B cell (primary cell): ENCODE results near the gene LRRC10B. TPM values are rescaled to one million over a fixed set of nuclear protein-coding genes. Genes with fewer than 3 reads are reported as not detected.
A peak's percentile ranks its signal among the peaks of the same experiment; 100 is the strongest.

ENCODE experiments used
- ATAC-seq: fragments of 200-7000 bp; cut with Tn5 transposase; one replicate; pipeline ENCODE4 v1.10.0; 2021; ENCODE audit warnings: low read depth, mild to moderate bottlenecking, moderate number of reproducible peaks, moderate library complexity
- CTCF ChIA-PET: fragments of 350-600 bp; sonication (Branson Sonifier 250); formaldehyde crosslinking; loops from one replicate; lab custom pipeline; 2021; ENCODE audit warnings: antibody characterized with exemption, inconsistent platforms; lab: Charles Lee
- POLR2A ChIA-PET: fragments of 350-600 bp; sonication (Branson Sonifier 250); formaldehyde crosslinking; loops from one replicate; lab custom pipeline; 2021; ENCODE audit warnings: antibody characterized with exemption; lab: Charles Lee
- DNase-seq: peaks from one replicate; pipeline ENCODE4 v3.0.0; 2013
- H2AFZ ChIP-seq: 2 replicates; pipeline ENCODE4 v1.6.1; 2012; ENCODE audit warnings: mild to moderate bottlenecking, low read depth, low read length; ENCODE audit not compliant: insufficient read depth, poor library complexity, severe bottlenecking
- H3K27ac ChIP-seq, 2 donors: 1 replicate in 1 of 2; 2 replicates in 1 of 2; pipeline ENCODE4 v1.5.1; 2012 to 2013; ENCODE audit warnings: low read length in 2 of 2, mild to moderate bottlenecking in 2 of 2, moderate library complexity in 1 of 2
- H3K27me3 ChIP-seq, 4 experiments: fragments of 200-600 bp in 1 of 4; sonication (generic) in 1 of 4; replicated peaks in 1 of 4; 1 replicate in 2 of 4; 2 replicates in 2 of 4; pipeline versions ENCODE4 v1.6.1 to v1.7.0; 2013 to 2016; ENCODE audit warnings: low read length in 3 of 4, mild to moderate bottlenecking in 2 of 4, mixed read lengths in 1 of 4, moderate library complexity in 1 of 4; ENCODE audit not compliant: insufficient read depth in 4 of 4, control insufficient read depth in 3 of 4; ENCODE audit errors: control extremely low read depth in 1 of 4
- H3K36me3 ChIP-seq, 2 experiments: replicated peaks in 1 of 2; 1 replicate in 1 of 2; 2 replicates in 1 of 2; pipeline versions ENCODE4 v1.6.1 to v1.7.1; 2013; ENCODE audit warnings: low read length in 1 of 2; ENCODE audit not compliant: insufficient read depth in 2 of 2, control insufficient read depth in 1 of 2; ENCODE audit errors: control extremely low read depth in 1 of 2, extremely low read depth in 1 of 2
- H3K4me1 ChIP-seq, 2 donors: fragments of 200-600 bp in 1 of 2; sonication (generic) in 1 of 2; 1 replicate in 1 of 2; 2 replicates in 1 of 2; pipeline versions ENCODE4 v1.5.1 to v1.6.1; 2013 to 2017; ENCODE audit warnings: low read length in 2 of 2; ENCODE audit not compliant: control insufficient read depth in 2 of 2, insufficient read depth in 2 of 2
- H3K4me2 ChIP-seq: replicated peaks from 2 replicates; pipeline ENCODE3; 2012; ENCODE audit warnings: mild to moderate bottlenecking, low read depth, low read length; ENCODE audit not compliant: poor library complexity, severe bottlenecking
- H3K4me3 ChIP-seq, 5 experiments: fragments of 200-600 bp in 1 of 5; sonication (generic) in 1 of 5; 1 replicate in 3 of 5; 2 replicates in 2 of 5; pipeline versions ENCODE4 v1.5.1 to v1.7.0; 2011 to 2016; ENCODE audit warnings: low read length in 4 of 5, mild to moderate bottlenecking in 4 of 5, low read depth in 2 of 5, control low read depth in 1 of 5, moderate library complexity in 1 of 5; ENCODE audit not compliant: insufficient read depth in 1 of 5; ENCODE audit errors: control extremely low read depth in 1 of 5, extremely low read depth in 1 of 5
- H3K79me2 ChIP-seq: fragments of 200-600 bp; sonication (generic); one replicate; pipeline ENCODE4 v1.6.0; 2016; ENCODE audit warnings: low read length; ENCODE audit not compliant: control insufficient read depth, insufficient read depth
- H3K9ac ChIP-seq: fragments of 200-600 bp; sonication (generic); 2 replicates; pipeline ENCODE4 v1.6.1; 2017; ENCODE audit warnings: mild to moderate bottlenecking, low read length, moderate library complexity
- H3K9me3 ChIP-seq, 3 donors: one replicate each; pipeline versions ENCODE4 v1.6.1 to v1.7.1; 2013; ENCODE audit warnings: low read length in 2 of 3; ENCODE audit not compliant: control insufficient read depth in 2 of 3, insufficient read depth in 1 of 3; ENCODE audit errors: control extremely low read depth in 1 of 3
- H4K20me1 ChIP-seq: 2 replicates; pipeline ENCODE4 v1.6.0; 2012; ENCODE audit warnings: mild to moderate bottlenecking, low read length; ENCODE audit not compliant: insufficient read depth, control insufficient read depth, poor library complexity, severe bottlenecking
- H3K27ac Mint-ChIP-seq: one replicate; pipeline ENCODE4 v1.8.0; 2021; ENCODE audit warnings: mixed read lengths
- H3K27me3 Mint-ChIP-seq: one replicate; pipeline ENCODE4 v1.8.0; 2021; ENCODE audit warnings: mixed read lengths
- H3K4me1 Mint-ChIP-seq: one replicate; pipeline ENCODE4 v1.8.0; 2021; ENCODE audit warnings: mixed read lengths
- H3K4me3 Mint-ChIP-seq: one replicate; pipeline ENCODE4 v1.8.0; 2021; ENCODE audit warnings: mixed read lengths
- H3K9me3 Mint-ChIP-seq: one replicate; pipeline ENCODE4 v1.8.0; 2022; ENCODE audit warnings: mixed read lengths; ENCODE audit not compliant: insufficient read depth
- EZH2 ChIP-seq: IDR thresholded peaks from 2 replicates; pipeline ENCODE4 v1.6.1; 2012; ENCODE audit warnings: borderline replicate concordance, low read depth, mild to moderate bottlenecking, moderate library complexity, low read length; ENCODE audit not compliant: insufficient read depth, poor library complexity, severe bottlenecking
- WGBS: methylation state at CpG from one replicate; pipeline ENCODE4 v1.1.5; 2013; ENCODE audit warnings: missing lambda C conversion rate; ENCODE audit not compliant: insufficient coverage; 5-methylcytosine and 5-hydroxymethylcytosine counted together
- intact Hi-C: fragments of 100-400 bp; cut with micrococcal nuclease; formaldehyde crosslinking; loops from one replicate; pipeline ENCODE4 v1.10.0; 2022
- polyA minus RNA-seq: library from RNA; depleted of rRNA, polyadenylated mRNA; stranded (reverse); fragments of >200 nt; gene quantifications from 2 replicates; pipeline ENCODE4 v1.2.3, GENCODE V29; 2012
- polyA plus RNA-seq: library from polyadenylated mRNA; depleted of rRNA; stranded (reverse); fragments of >200 nt; gene quantifications from 2 replicates; pipeline ENCODE4 v1.2.3, GENCODE V29; 2012
- total RNA-seq, 2 donors: library from RNA; stranded (reverse); fragments of 120-200 nt in 1 of 2; gene quantifications; 1 replicate in 1 of 2; 2 replicates in 1 of 2; pipeline versions ENCODE4 v1.2.3 to v1.2.4, GENCODE V29; 2013 to 2022
- TF ChIP-seq, protein P1 (sequence below): fragments of 200-600 bp; IDR thresholded peaks from one replicate; pipeline ENCODE4 v1.8.0; 2022; ENCODE audit warnings: antibody characterized with exemption, mild to moderate bottlenecking

Gene LRRC10B
- total RNA-seq (not detected in 2 replicates), polyA plus RNA-seq (0.12 and 0.15 TPM in 2 replicates), polyA minus RNA-seq (0.29 TPM in 1 of 2 replicates, not detected in the other)
- total RNA-seq (2013): not detected

DNA sequence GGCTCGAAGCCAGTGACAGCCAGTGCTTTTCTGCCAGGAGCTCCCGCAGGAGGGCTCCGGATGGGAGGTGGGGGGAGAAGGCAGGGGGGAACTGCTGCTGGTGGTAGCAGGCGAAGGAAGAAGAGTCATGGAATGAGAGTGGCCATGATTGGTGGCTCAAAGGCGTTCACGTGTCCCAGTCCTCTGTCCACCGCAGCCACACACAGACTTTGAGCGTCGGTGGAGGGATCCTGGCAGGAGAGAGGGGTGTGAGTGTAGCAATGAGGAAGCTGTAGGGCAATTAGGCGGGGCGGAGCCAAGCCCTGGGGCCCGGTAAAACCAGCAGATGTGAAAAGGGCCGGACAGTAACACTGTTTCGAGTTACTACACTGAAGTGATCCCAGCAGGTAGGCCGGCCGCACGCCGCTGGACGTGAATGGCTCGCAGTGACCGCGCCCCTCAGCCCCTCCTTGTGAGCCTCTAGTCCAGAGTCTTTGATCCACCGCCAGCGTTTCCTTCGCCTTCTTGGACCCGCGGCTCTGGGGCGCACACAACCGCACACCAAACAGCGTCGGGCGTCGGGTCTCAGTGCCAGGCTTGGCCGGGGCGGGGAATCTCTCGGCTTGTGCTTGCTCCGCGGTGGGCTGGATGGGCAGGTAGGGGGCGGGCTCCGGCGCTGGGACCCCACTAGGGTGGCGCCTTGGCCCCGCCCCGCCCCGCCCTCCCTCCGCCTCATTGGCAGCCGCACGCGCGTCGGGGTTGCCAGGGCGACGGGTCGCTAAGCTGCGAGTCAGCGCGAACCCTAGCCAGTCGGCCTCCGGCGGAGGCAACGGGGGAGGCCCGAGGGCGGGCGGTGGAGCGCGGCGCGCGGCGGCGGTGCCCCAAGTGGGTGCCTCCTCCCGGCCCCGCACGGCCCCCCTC, at the start of gene LRRC10B:
Gene LRRC10B, plus strand, starts transcription at position 788 of the 900 bp plus-strand sequence. CDS start 250 bp downstream, outside the sequence.
- intact Hi-C loops: no loop called here
- Mint-ChIP-seq H3K27ac (no peak within 1 kb of the TSS), H3K9me3 (no peaks in the 10 kb centered on the region), H3K27me3 (peaks cover 40% of the 10 kb centered on the region), H3K4me1 (peaks cover 12% of the 10 kb centered on the region), H3K4me3 (peak within 1 kb of the TSS; percentile 82)
- TF ChIP-seq EZH2: no peak
- TF ChIP-seq, protein P1, sequence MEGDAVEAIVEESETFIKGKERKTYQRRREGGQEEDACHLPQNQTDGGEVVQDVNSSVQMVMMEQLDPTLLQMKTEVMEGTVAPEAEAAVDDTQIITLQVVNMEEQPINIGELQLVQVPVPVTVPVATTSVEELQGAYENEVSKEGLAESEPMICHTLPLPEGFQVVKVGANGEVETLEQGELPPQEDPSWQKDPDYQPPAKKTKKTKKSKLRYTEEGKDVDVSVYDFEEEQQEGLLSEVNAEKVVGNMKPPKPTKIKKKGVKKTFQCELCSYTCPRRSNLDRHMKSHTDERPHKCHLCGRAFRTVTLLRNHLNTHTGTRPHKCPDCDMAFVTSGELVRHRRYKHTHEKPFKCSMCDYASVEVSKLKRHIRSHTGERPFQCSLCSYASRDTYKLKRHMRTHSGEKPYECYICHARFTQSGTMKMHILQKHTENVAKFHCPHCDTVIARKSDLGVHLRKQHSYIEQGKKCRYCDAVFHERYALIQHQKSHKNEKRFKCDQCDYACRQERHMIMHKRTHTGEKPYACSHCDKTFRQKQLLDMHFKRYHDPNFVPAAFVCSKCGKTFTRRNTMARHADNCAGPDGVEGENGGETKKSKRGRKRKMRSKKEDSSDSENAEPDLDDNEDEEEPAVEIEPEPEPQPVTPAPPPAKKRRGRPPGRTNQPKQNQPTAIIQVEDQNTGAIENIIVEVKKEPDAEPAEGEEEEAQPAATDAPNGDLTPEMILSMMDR: no peak
- Histone ChIP-seq H3K4me3 (peak within 1 kb of the TSS in 4 of 5 experiments; percentile 13 to 57 (median 40)), H3K4me2 (peak within 1 kb of the TSS; percentile 83), H3K36me3 (no peaks in the 10 kb centered on the region), H3K4me1 (peaks cover 17% of the 10 kb centered on the region in 2 donors), H4K20me1 (no peaks in the 10 kb centered on the region), H3K9ac (peak within 1 kb of the TSS; percentile 37), H3K27ac (no peak within 1 kb of the TSS), H2AFZ (peak within 1 kb of the TSS; percentile 50), H3K79me2 (no peaks in the 10 kb centered on the region), H3K27me3 (peaks cover 0 to 53% (median 17%) of the 10 kb centered on the region in 4 experiments), H3K9me3 (peaks cover 0 to 9% (median 0%) of the 10 kb centered on the region in 3 donors)
- 1% methylated on average over 74 of the region's 74 CpGs for WGBS
- ChIA-PET CTCF (interaction anchor here (0.6 to 1.5 kb wide), 4 partner anchors 9 to 115 kb away, joined by 3 to 4 read pairs (median 3); a partner anchor contains a TSS), POLR2A (no interaction called here)
- peak; percentile 39 for ATAC-seq
- DNase-seq: peak; percentile 45
